ENCODE data around the gene FREM2.

The FREM2 gene

GRCh38 chr13:38824342-38824741 lies 137.5 kb downstream of the FREM2 start:
- TF ChIP-seq CTCF (IDR thresholded peaks at IDR 0.05), result no peak
- no peaks in the 10 kb centered on the region for H3K4me1 ChIP-seq
- H3K27me3 ChIP-seq, result no peaks in the 10 kb centered on the region
- intact Hi-C loops (cut with DNase I; ENCODE audit: low total_unique reads), result no loop called here
- H3K9me3 ChIP-seq, result no peaks in the 10 kb centered on the region
- H3K36me3 ChIP-seq, result no peaks in the 10 kb centered on the region
- no peak overlapping the region for H3K27ac ChIP-seq
- H3K4me3 ChIP-seq, result no peak overlapping the region
- DNase-seq, result no peak

GRCh38 chr13:38826182-38826813 lies 139.4 kb downstream of the FREM2 start:
- DNase-seq, result no peak
- Histone ChIP-seq H3K9me3 (no peaks in the 10 kb centered on the region), H3K27me3 (no peaks in the 10 kb centered on the region), H3K4me1 (no peaks in the 10 kb centered on the region), H3K4me3 (no peak overlapping the region), H3K36me3 (no peaks in the 10 kb centered on the region), H3K27ac (no peak overlapping the region)
- intact Hi-C loops (cut with DNase I; ENCODE audit: low total_unique reads), result no loop called here
- no peak for TF ChIP-seq CTCF (IDR thresholded peaks at IDR 0.05)

GRCh38 chr13:38830442-38831045 lies 143.7 kb downstream of the FREM2 start:
- Histone ChIP-seq H3K27ac (no peak overlapping the region), H3K9me3 (no peaks in the 10 kb centered on the region), H3K4me1 (no peaks in the 10 kb centered on the region), H3K27me3 (no peaks in the 10 kb centered on the region), H3K36me3 (no peaks in the 10 kb centered on the region), H3K4me3 (no peak overlapping the region)
- intact Hi-C loops (cut with DNase I; ENCODE audit: low total_unique reads), result no loop called here
- no peak for DNase-seq
- TF ChIP-seq CTCF (IDR thresholded peaks at IDR 0.05), result no peak

- intact Hi-C loops (cut with DNase I; ENCODE audit: low total_unique reads), result no loop called here
- no peak for DNase-seq
- Histone ChIP-seq H3K27ac (no peak overlapping the region), H3K27me3 (no peaks in the 10 kb centered on the region), H3K9me3 (no peaks in the 10 kb centered on the region), H3K4me1 (no peaks in the 10 kb centered on the region), H3K4me3 (no peak overlapping the region), H3K36me3 (no peaks in the 10 kb centered on the region)
- no peak for TF ChIP-seq CTCF (IDR thresholded peaks at IDR 0.05)
These were observed 157.7 kb downstream of the FREM2 start for GRCh38 chr13:38844581-38844980.

GRCh38 chr13:38848360-38848759 lies 161.5 kb downstream of the FREM2 start:
- TF ChIP-seq CTCF (IDR thresholded peaks at IDR 0.05), result no peak
- no peak overlapping the region for H3K4me3 ChIP-seq
- no peaks in the 10 kb centered on the region for H3K36me3 ChIP-seq
- H3K27ac ChIP-seq, result no peak overlapping the region
- no peaks in the 10 kb centered on the region for H3K9me3 ChIP-seq
- no peaks in the 10 kb centered on the region for H3K4me1 ChIP-seq
- intact Hi-C loops (cut with DNase I; ENCODE audit: low total_unique reads), result no loop called here
- no peak for DNase-seq
- no peaks in the 10 kb centered on the region for H3K27me3 ChIP-seq

Measured in tibial artery (tissue), 4 donors.